NCI-H1048 (cell line): ENCODE data around the gene CYP2E1.
"Not testable (repeated sequence)": the region's sequence is repeated elsewhere in the genome, so short reads cannot be mapped to it uniquely, and the experiment has no call there.

Experiments
- DNase-seq: peaks from one replicate; lab custom pipeline; 2025; lab: John Stamatoyannopoulos, UW

Gene CYP2E1

DNA sequence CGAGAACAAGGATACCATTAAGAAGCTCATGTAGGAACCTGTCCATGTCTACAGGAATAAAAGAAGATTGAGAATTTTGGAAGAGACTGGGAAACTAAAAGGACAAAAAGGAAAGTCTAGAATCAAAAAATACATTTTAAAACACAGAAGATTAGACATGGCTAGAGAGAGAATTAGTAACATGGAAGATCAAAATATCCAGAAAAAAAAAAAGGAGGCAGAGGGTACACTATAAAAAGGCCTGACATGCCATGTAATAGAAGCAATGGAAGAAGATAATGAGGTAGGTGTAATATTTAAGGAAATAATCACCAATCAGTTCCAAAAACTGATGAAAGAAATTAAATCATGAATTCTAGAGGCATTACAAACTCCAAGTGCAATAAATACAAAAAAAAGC lies 46.3 kb downstream of the CYP2E1 start:
- DNase-seq: not testable (repeated sequence)

DNA sequence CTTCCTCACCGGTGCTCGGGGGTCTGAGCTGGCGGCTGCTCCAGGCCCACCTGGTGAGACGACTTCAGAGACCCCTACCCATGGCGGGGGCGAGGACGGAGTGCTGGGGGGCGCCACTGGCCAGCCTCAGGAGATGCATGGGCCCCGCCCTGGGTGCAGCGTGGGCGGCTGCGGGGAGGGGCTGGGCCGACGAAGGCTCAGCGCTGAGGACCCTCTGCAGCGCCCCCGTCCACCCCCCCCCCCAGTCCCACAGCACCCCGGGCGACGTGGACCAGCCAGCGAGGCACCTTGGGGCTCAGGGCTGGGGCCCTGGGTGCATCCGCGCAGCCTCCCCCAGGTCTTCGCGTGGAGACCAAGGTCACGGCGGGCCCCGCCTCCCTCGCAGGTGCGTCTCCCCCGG lies 49.9 kb downstream of the CYP2E1 start:
- not testable (repeated sequence) for DNase-seq
